Skeletal muscle tissue (tissue), 4 donors: ENCODE measurements around the gene PROP1. TPM values are rescaled to one million over a fixed set of nuclear protein-coding genes. Genes with fewer than 3 reads are reported as not detected.
"Not testable (repeated sequence)": the region's sequence is repeated elsewhere in the genome, so short reads cannot be mapped to it uniquely, and the experiment has no call there.

Experiments
- H3K27ac ChIP-seq: one replicate; pipeline ENCODE4 v1.7.0; 2013; ENCODE audit warnings: mild to moderate bottlenecking, low read depth, low read length, inconsistent platforms
- H3K27me3 ChIP-seq, 3 donors: one replicate each; pipeline ENCODE4 v1.7.0; 2013; ENCODE audit warnings: low read length in 3 of 3; ENCODE audit not compliant: control insufficient read depth in 3 of 3, insufficient read depth in 3 of 3
- H3K36me3 ChIP-seq, 3 donors: one replicate each; pipeline ENCODE4 v1.7.0; 2013; ENCODE audit warnings: low read length in 3 of 3; ENCODE audit not compliant: control insufficient read depth in 3 of 3, insufficient read depth in 3 of 3
- H3K4me1 ChIP-seq, 3 donors: one replicate each; pipeline ENCODE4 v1.7.0; 2013; ENCODE audit warnings: low read length in 3 of 3, mild to moderate bottlenecking in 3 of 3; ENCODE audit not compliant: control insufficient read depth in 3 of 3, insufficient read depth in 3 of 3
- H3K4me3 ChIP-seq, 3 donors: one replicate each; pipeline ENCODE4 v1.7.0; 2013; ENCODE audit warnings: low read length in 3 of 3
- H3K9ac ChIP-seq, 3 donors: one replicate each; pipeline ENCODE4 v1.7.0; 2013; ENCODE audit warnings: low read length in 3 of 3, mild to moderate bottlenecking in 3 of 3, moderate library complexity in 2 of 3, low read depth in 1 of 3
- H3K9me3 ChIP-seq, 3 donors: one replicate each; pipeline ENCODE4 v1.7.0; 2013; ENCODE audit warnings: low read length in 3 of 3; ENCODE audit not compliant: control insufficient read depth in 3 of 3
- total RNA-seq: library from RNA; depleted of rRNA; stranded (reverse); fragments of >200 nt; gene quantifications from one replicate; pipeline ENCODE4 v1.2.3, GENCODE V29; 2014
- donor health status: Osteomylitis.

PROP1 gene
- total RNA-seq, 1 donor from 2014 or later = not detected

DNA sequence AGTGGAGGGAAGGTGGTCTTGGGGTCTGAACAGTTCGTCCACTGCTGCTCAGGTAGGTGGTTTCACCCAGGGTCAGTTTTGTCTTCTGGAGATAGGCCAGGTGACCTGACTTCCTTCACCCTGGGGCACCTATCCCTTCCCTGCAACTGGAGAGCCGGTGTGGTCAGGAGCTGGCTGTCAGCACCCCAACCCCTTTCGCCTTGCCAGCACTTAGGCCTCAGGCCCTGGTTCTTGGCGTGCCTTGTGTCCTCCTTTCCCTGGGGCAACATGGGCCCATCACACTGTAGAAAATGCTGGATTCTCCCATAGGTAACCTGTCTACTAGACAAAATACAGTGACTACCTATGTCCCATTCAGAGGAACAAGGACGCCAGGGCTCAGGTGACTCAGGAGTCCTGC lies 13.1 kb downstream of the PROP1 start:
- Histone ChIP-seq H3K9me3 (no peaks in the 10 kb centered on the region), H3K9ac (no peak overlapping the region), H3K27me3 (peaks cover 53 to 66% (median 56%) of the 10 kb centered on the region in 3 donors), H3K36me3 (no peaks in the 10 kb centered on the region), H3K27ac (no peak overlapping the region), H3K4me1 (no peaks in the 10 kb centered on the region), H3K4me3 (no peak overlapping the region)

GRCh38 chr5:177982072-177982727 lies 13.8 kb downstream of the PROP1 start:
- Histone ChIP-seq H3K4me3 (no peak overlapping the region), H3K36me3 (no peaks in the 10 kb centered on the region), H3K27ac (no peak overlapping the region), H3K9me3 (no peaks in the 10 kb centered on the region), H3K27me3 (peaks cover 53 to 63% (median 54%) of the 10 kb centered on the region in 3 donors), H3K9ac (no peak overlapping the region), H3K4me1 (no peaks in the 10 kb centered on the region)

DNA sequence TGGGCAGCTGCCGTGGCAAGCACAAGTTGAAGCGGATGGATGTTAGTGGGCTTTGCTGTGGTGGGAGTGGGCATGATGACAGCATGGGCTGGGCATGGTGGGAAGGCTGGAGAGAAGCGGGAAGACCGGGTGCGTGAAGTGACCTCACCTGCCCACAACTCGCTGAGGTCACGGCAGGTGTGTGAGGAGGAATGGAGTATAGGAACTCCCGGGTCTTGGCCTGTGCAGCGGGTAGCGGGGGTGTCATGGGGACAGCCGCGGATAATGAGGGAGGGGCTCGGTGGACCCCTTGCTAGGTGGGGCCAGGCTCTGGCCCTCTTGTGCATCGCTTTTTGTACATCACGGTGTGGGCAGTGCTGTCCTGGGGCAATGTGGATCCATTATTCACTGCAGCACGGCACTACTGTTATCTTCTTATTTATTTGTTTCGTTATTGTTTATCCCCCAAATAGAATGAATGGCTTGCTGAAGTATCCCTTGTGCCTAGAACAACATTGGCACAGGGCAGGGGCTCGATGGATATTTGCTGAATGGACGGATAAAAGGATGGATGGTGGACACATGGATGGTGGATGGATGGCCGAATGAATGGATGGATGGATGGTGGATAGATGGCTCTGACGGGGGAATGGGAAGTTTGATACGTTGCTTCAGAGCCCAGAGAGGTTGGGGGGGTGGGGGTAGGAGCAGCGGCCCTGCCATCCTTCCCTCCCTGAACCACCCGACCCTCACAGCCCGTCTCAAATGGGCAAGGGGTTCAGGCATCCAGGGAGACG lies 14.6 kb downstream of the PROP1 start:
- peaks cover 49 to 56% (median 50%) of the 10 kb centered on the region in 3 donors for H3K27me3 ChIP-seq
- H3K36me3 ChIP-seq = no peaks in the 10 kb centered on the region
- H3K4me3 ChIP-seq = no peak overlapping the region
- H3K9me3 ChIP-seq = no peaks in the 10 kb centered on the region
- no peak overlapping the region for H3K27ac ChIP-seq
- H3K9ac ChIP-seq = no peak overlapping the region
- H3K4me1 ChIP-seq = no peaks in the 10 kb centered on the region

DNA sequence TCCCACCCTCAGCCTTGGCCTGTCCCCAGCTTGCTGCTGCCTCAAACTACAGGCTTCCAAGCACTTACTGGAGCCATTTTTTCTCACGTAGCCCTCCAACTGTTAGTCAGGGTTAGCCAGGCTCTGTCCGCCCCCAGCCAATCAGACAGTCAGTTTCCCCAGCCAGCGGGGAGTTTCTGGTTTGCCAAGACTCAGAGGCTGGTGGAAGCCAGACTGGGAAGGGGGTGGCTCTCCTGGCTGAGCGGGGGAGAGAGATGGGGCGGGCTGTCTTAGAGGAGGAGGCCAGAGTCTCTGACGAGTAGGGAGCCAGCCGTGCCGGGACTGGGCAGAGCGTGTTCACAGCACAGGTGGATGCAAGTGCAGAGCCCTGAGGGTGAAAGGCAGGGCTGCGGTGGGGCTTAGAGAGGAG lies 15.3 kb downstream of the PROP1 start:
- Histone ChIP-seq H3K27me3 (peaks cover 49 to 53% (median 50%) of the 10 kb centered on the region in 3 donors), H3K9me3 (no peaks in the 10 kb centered on the region), H3K4me3 (no peak overlapping the region), H3K4me1 (no peaks in the 10 kb centered on the region), H3K27ac (no peak overlapping the region), H3K9ac (no peak overlapping the region), H3K36me3 (no peaks in the 10 kb centered on the region)

GRCh38 chr5:177977600-177977999 lies 18.4 kb downstream of the PROP1 start:
- H3K4me1 ChIP-seq, H3K4me3 ChIP-seq, H3K36me3 ChIP-seq, H3K9ac ChIP-seq, H3K9me3 ChIP-seq, H3K27ac ChIP-seq: not testable (repeated sequence)
- peaks cover 24 to 26% (median 25%) of the 10 kb centered on the region in 3 donors for H3K27me3 ChIP-seq

DNA sequence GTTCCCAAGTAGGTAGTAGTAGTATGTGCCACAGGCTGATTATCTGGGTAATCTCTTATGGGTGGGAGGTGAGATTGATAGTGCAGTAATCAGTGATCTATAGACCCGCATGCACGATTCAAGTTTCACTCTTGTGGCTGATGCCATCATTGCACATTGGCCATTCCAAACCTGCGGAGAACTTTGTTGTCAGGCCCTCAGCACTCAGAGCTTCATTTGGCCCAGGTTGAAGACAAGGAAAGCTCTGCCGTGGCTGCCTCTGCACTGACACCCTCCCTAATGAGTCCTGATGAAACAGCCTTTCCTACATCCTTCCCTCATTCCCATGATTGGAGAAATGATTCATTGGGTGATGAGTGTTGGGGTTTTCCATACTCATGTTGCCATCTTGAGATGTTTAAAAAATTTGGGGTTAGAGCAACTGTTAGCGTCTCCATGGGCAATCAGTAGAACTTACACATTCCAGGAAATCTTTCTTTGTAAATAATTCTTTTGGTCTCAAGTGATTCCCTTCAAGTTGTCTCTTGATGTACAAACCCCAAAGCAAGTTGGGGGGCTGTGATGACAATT lies 22.9 kb downstream of the PROP1 start:
- Histone ChIP-seq H3K27ac (no peak overlapping the region), H3K4me3 (no peak overlapping the region), H3K9me3 (no peaks in the 10 kb centered on the region), H3K9ac (no peak overlapping the region), H3K4me1 (no peaks in the 10 kb centered on the region), H3K36me3 (no peaks in the 10 kb centered on the region), H3K27me3 (peaks cover 0 to 7% (median 2%) of the 10 kb centered on the region in 3 donors)

GRCh38 chr5:177972613-177973012 lies 23.4 kb downstream of the PROP1 start:
- no peaks in the 10 kb centered on the region for H3K4me1 ChIP-seq
- no peak overlapping the region for H3K9ac ChIP-seq
- H3K27ac ChIP-seq = no peak overlapping the region
- H3K4me3 ChIP-seq = no peak overlapping the region
- peaks cover 0 to 4% (median 2%) of the 10 kb centered on the region in 3 donors for H3K27me3 ChIP-seq
- H3K9me3 ChIP-seq = no peaks in the 10 kb centered on the region
- no peaks in the 10 kb centered on the region for H3K36me3 ChIP-seq

DNA sequence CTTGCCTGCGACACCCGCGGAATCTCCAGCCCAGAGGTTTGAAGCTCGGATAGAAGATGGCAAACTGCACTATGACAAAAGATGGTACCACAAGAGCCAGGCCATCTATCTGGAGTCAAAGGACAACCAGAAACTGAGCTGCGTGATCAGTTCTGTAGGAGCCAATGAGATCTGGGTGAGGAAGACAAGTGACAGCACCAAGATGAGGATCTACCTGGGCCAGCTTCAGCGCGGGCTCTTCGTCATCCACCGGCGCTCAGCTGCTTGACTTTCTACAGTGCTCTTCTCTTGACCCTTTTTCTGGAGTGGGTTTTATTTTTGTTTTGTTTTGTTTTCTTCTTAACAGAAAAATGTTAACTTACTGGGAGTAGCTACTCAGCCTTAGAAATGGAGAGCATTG lies 24.0 kb downstream of the PROP1 start:
- H3K9me3 ChIP-seq, H3K4me1 ChIP-seq, H3K27me3 ChIP-seq, H3K4me3 ChIP-seq, H3K9ac ChIP-seq, H3K36me3 ChIP-seq, H3K27ac ChIP-seq: not testable (repeated sequence)

GRCh38 chr5:177968661-177969211 lies 27.3 kb downstream of the PROP1 start:
- Histone ChIP-seq H3K4me3 (no peak overlapping the region), H3K27me3 (peaks cover 0 to 14% (median 2%) of the 10 kb centered on the region in 3 donors), H3K9ac (no peak overlapping the region), H3K36me3 (no peaks in the 10 kb centered on the region), H3K9me3 (no peaks in the 10 kb centered on the region), H3K27ac (no peak overlapping the region), H3K4me1 (no peaks in the 10 kb centered on the region)
